HG03354 (cell line): Measurements from ENCODE around the gene CEACAM20.
"Not testable (repeated sequence)": the region's sequence is repeated elsewhere in the genome, so short reads cannot be mapped to it uniquely, and the experiment has no call there.

Experiments
- ATAC-seq: cut with Tn5 transposase; IDR thresholded peaks from one replicate; pipeline ENCODE4 v1.9.1; 2021; ENCODE audit warnings: mild to moderate bottlenecking; ENCODE audit not compliant: unreplicated experiment, poor library complexity, severe bottlenecking

CEACAM20 gene

DNA sequence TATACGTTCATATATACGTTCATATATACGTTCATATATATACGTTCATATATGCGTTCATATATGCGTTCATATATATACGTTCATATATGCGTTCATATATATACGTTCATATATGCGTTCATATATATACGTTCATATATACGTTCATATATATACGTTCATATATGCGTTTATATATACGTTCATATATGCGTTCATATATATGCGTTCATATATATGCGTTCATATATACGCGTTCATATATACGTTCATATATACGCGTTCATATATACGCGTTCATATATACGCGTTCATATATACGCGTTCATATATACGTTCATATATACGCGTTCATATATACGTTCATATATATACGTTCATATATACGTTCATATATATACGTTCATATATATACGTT is 21.5 kb upstream of the CEACAM20 start:
- not testable (repeated sequence) for ATAC-seq

DNA sequence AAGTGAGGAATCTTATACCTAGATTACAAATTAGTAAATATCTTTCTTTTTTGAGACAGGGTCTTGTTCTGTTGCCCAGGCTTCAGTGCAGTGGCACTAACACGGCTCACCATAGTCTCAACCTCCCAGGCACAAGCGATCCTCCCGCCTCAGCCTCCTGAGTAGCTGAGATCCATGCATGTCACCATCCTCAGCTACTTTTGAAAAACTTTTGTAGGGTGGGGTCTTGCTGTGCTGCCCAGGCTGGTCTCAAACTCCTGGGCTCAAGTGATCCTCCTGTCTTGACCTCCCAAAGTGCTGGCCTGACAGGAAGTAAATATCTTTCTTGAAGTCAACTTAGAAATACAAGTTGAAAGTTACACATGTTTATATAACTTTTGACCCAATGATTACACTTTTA is 20.0 kb upstream of the CEACAM20 start:
- ATAC-seq = no peak

DNA sequence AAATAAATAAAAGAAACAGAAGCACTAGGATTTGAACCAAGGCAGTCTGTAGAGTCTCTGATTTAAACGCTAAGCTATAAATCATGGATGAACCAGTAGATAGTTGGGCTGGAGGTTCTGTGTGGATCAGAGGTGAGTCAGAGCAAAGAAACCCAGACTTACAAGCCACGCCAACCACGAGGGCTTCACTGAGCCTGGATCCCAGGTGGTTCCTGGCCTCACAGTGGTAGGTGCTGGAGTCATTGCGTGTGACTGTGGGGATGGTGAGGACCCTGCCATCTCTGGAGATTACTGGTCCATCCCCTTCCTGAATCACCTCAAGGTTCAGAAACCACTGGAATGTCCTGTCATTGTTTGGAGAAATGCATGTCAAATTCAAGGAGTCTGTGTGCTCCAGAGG is 19.3 kb upstream of the CEACAM20 start:
- ATAC-seq = no peak

DNA sequence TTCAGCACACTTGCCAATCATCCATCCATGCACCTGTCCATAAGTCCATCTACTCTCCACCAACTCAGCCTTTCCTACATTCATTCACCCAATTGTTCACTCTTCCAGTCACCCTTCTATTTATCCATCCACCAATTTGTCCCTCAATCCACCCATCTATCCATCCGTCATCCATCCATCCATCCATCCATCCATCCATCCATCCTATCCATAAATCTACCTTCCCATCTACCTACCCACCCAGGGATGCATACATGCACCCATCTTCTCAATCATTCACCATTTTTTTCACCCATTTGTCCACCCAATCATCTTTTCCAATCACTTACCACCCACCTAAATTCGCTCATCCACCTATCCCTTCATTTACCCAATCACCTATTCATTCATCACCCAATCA is 14.6 kb upstream of the CEACAM20 start:
- no peak for ATAC-seq

DNA sequence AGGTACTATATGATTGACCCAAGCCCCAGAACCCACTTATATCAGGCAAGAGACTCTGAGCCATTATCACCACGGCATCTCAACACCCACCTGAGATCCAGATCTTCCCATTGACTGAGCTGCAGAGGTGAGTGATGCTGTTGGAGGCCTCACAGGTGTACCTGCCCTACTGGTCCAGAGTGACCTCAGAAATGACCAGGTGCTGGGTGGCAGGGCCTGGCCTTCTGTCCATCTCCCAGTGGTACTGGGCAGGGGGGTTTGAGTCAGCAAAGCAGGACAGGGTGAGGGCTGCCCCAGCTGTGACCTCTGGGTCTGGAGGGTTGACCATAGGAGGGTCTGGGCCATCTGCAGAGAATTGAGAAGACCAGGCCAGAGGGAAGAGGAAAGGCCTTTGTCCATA is 13.2 kb upstream of the CEACAM20 start:
- no peak for ATAC-seq

DNA sequence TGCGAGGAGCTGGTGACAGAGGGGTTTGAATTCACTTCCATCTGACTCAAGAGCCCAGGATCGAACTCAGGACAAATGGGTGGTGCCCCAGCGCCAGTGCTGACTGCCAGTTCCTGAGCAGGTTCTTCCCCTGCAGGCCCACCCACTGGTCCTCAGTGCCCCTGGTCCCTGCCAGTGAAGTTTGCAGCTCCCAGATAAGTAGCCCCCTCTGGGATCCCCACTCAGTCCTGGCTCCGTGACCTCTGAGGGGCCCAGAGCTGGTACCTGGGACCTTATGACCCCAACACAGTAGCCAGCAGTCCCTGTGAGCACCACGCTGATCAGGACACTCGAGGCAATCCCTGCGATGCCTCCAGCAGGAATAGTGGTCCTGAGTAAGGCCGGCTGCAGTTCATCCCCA is 11.3 kb upstream of the CEACAM20 start:
- ATAC-seq = no peak

DNA sequence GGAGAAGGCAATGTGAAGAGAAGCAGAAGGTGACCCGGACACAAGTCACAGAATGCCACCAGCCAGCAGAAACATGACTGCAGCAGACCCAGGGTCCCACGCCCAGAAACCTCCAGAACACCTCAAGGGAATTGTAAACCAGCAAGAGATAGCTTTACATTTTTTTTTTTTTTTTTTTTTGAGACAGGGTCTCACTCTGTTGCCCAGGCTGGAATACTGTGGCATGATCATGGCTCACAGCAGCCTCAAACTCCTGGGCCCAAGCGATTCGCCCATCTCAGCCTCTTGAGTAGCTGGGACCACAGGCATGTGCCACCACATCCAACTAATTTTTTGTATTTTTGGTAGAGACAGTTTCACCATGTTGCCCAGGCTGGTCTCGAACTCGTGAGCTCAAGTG is 10.5 kb upstream of the CEACAM20 start:
- no peak for ATAC-seq

DNA sequence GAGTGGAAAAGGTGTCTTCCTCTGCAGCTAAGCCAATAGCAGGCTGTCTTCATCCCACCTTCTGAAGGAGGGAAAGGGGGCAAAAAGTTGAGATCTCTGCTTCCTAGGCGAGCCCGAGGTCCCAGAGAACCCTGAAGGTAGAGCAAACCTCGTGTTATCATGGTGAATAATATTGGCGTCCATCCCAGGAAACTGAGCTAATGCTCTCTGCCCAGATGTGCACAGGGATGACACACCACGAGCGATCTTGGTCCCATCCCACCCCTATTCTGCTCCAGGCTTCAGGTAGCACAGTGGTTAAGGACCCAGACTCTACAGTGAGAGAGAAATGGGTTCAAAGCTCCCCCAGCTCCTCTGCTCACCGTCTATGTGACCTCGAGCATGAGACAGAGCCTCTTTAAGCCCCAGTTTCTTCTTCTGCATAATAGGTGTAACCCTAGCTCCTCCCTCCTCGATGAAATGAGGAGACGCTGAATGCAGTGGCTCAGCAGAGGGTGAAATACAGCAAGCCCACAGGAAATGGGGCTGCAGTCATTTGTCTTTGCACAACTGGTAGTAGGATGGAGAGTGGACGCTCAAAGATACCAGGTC is 9.9 kb upstream of the CEACAM20 start:
- no peak for ATAC-seq

DNA sequence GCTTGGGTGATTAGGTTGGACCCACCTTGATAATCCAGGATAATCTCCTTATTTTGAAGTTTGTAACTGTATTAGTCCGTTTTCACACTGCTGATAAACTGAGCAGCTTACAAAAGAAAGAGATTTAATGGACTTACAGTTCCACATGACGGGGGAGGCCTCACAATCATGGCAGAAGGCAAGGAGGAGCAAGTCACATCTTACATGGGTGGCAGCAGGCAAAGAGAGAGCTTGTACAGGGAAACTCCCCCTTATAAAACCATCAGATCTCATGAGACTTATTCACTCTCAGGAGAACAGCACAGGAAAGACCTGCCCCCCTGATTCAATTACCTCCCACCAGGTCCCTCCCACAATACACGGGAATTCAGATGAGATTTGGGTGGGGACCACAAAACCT is 5.9 kb upstream of the CEACAM20 start:
- not testable (repeated sequence) for ATAC-seq

DNA sequence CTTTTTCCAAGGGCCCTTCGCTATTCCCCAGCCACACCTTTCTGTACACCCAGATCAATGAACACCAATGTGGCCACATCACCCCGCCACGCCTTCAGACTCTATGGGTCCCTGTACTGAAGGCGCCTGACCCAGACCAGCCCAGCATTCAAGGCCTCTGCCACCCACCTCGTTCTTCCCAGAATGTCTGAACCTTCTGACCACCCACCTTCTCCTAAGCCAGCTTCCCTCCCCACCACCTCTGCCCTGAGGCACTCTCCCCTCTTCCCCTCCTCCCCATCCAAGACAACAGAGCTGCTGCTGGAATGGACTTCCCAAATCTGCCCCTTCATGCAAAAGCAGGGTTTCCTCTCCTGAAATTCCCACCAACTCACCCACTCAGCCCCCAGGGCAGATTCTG is 3.3 kb upstream of the CEACAM20 start:
- ATAC-seq = no peak

DNA sequence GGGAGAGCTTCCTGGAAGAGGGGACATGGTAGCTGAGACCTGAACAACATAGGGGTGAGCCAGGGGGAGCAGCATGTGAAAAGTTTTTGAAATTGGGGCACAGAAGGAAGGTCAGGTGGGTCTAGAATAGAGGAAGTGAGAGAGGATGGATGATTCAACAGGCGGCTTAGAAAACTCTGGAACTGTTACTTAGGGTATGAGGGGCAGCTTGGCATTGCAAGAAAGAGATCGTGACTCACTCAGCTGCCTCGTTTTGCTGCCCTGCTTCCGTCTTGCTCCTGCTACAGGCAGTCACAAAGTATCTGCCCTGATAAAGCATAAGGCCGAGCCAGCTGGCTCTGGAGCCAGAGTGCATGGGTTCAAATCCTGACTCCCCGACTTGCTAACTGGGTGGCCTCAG is 1.3 kb upstream of the CEACAM20 start:
- ATAC-seq = no peak

DNA sequence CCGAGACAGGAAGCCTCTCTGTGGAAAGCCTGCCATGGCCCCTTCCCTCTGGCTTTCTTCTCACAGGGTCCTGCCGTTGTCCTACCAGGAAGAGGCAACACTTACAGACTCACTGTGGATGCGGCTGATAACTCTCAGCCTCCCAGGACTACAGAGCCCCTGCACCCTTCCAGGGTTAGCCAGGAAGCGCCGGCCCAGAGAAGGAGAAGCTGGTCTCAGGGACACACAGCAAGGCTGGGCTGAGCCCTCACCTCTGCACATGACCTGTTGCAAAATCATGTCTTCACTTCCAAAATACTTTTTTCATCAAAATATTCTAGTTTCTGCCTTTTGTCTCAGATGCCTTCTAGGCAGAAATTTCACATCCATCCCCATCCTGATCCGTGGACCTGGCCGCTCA is 1.9 kb downstream of the CEACAM20 start:
- ATAC-seq = no peak

DNA sequence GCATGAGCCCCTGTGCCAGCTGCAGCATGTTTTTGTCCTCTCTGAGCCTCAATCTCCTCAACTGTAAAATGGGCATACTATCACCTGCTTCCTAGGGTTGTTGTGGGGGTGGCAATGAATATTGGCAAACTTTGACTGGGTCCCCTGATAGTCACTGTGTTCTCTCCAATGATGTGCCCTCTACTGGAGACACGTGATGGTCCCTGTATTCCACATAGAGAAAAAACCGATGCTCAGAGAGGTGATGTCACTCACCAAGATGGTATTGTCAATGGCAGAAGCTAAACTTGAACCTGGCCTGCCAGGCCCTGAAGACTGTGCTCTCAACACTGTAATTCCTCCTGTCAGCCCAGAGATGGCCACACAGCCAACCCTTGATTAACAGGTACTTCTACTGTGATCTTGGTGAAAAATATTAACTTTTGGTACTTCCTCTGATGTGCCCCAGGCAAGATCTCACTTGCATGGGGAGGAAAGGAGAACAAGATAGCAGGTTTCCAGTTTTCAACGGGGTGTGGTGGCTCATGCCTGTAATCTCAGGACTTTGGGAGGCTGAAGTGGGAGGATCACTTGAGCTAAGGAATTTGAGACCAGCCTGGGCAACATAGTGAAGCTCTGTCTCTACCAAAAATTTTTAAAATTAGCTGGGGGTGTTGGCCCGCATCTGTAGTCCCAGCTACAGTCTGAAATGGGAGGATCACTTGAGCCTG is 3.6 kb downstream of the CEACAM20 start:
- no peak for ATAC-seq

DNA sequence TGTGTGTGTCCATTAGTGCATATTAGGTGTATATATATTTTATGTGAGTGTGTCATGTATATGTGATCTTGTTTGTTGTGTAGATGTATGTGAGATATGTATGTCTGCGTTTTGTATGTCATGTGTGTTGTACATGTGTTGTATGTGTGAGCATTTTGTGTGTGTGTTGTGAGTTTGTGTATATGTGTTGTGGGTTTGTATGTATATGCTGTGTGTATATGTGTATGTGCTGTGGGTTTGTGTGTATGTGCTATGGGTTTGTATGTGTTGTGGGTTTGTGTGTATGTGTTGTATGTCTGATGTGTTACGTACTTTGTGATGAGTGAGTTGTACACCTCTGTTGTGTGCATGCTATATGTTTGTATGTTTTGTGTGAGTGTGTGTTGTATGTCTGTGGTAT is 8.1 kb downstream of the CEACAM20 start:
- ATAC-seq = no peak

DNA sequence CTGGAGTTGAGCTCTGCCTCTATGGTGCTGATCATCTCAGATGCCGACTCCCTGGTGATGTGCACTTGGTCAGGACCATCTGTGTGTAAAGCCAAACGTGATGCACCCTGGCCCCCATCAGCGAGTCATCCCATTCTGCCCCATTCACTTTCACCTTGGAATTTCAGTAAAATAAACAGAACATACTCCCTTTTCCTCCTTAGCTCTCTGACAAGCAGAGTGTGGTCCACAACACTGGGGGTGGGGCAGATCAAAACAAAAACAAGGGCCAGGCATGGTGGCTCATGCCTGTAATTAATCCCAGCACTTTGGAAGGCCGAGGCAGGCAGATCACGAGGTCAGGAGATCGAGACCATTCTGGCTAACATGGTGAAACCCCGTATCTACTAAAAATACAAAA is 12.3 kb downstream of the CEACAM20 start:
- ATAC-seq = no peak

DNA sequence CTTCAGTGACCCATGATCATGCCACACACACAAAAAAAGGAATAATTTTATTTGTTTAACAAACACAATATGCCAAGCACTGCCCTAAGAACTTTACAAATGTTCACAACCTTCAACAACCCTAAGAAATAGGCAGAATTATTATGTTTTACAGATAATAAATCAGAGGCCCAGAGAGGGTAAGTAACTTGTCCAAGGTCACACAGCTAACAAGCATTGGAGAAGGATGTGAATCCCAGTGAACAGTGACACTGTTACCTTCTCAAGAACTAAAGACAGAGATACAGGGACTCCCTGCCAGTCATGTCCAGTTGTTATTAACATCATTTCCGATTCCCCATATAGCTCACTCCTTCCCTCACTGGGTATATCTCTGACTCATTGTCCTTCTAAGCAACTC is 13.6 kb downstream of the CEACAM20 start:
- no peak for ATAC-seq

DNA sequence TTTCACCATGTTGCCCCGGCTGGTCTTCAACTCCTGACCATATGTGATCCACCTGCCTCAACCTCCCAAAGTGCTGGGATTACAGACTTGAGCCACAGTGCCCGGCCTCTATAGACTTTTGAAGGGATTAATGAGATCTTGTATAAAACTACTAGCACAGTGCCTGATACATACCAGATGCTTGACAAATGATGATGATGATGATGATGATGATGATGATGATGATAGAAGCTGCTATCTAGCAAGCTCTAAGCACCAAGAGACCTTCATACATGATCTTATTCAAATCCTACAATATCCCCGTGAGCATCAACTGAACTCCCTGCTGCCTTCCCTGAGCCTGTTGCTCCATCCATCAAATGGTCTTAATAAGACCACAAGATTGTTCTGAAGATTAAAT is 14.4 kb downstream of the CEACAM20 start:
- no peak for ATAC-seq

DNA sequence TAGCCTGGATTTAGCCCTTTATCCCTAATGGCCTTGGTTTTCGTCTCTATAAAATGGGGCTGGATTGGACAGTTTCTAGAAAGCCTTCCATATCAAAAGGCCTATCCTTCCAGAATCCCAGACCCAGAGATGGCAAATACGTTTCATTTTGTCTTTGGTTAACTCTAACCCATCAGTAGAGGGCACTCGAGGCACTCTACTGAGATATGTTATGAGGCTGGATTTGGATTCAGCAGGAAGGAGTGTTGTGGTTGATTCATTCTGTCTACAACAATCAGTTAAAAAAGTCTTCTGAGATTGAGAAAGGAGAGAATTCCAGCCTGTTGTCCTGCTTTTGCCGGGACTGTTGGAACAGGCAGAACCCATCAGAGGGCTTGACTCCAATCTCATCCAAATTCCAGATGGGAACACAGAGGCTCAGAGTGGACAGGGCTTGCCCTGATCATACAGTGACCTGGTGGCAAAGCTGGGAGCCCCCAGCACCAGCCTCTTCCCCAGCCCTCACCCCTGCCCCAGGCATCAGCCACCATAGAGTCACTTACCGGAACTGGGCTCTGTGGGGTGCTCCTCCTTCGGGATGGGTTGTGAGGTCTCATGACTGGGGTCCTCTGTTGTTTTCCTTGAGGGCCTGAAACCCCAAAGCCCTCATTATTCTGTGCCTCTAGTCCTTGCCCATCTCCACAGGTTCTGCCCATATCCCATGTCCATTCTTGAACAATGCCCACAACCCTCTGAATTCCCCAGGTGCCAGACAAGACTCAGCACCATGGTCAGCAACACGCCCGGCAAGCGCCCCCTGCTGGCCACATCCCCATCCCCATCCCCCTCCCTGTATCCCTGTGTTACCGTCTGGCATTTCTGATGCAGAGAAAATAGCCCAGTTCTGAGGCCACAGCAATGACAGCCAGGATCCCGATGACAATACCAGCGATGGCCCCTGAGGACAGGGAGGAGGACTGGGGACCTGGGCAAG is 16.9 kb downstream of the CEACAM20 start:
- no peak for ATAC-seq

DNA sequence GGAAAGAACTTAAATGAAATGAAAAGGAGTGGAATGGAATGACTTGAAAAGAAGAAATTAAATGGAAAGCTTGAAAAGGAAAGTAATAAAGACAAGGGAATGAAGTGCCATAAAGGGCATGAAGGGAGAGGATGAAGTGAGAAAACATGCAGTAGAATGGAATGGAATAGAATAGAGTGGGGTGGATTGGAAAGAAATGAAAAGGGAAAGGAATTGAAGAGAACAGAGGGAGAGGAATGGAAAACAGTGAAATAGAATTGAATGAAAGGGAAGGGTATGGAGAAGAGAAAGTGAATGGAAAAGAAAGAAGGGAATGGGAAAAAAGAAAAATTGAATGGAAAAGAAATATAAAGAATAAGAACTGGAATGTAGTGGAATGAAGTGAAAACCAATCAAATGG is 20.0 kb downstream of the CEACAM20 start:
- ATAC-seq = no peak

DNA sequence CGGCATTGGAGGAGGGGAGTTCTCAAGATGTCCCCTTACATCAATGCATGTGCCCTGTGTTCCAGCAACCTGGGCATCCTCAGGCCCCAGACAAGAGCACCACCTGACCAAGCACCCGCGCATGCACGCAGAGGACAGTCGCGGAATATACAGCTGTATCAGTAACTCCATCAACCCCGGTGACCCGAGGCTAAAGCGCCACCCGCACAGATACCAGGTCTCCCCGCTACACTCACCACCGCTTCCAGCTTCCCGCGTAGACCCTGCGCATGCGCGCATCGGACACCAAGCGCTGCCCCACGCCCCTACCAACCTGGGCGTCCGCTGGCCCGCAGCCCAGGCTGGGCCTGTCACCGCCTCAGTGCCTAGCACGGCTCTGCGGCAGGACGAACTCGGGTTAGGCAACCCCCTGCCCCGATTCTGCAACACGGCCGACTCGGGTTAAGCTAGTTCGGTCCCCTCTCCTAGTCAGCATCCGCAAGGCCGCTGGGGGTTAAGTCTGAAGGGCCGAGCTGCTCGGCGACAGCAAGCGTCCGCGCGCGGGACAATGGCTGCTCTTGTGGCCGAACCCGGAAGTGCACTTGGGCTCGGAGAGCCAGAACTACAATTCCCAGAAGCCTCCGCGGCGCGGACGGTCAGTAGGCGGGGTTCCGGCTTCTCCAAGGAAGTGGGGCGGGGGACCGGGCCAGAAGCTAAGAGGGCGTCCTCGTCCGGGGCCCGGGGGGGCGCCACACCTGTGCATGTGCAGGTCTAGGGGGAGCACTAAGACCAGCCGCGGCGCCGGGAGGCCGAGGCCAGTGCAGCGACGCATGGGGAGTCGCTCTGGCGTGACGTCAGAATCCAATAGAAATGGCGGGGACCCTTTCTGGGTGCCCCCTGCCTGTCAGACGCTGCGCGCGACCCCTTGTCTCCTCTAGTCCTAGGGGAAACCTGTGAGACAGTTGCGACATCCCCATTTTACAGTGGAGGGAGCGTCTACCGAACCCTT is 29.2 kb downstream of the CEACAM20 start, which contains the start of gene ZNF180:
ZNF180 (minus strand) TSS at position 561 of the 988 bp plus-strand sequence. CDS start 3,188 bp downstream, outside the sequence.
- ATAC-seq = peak; percentile 91
